A673 (cell line): ENCODE measurements around the gene CATSPERB. TPM values are rescaled to one million over a fixed set of nuclear protein-coding genes. Genes with fewer than 3 reads are reported as not detected.

Experiments used
- BruUV-seq: library from RNA; stranded (reverse); fragments of 400-500 nt; replicated peaks from 2 replicates; lab custom pipeline; 2021; lab: Mats Ljungman, UMichigan
- CTCF ChIA-PET: fragments of 300-600 bp; sonication (Branson Sonifier 250); formaldehyde crosslinking; loops from one replicate; lab custom pipeline; 2022; ENCODE audit warnings: antibody characterized with exemption; lab: Charles Lee
- POLR2A ChIA-PET: fragments of 300-600 bp; sonication (Branson Sonifier 250); formaldehyde crosslinking; loops from one replicate; lab custom pipeline; 2022; ENCODE audit warnings: antibody characterized with exemption; ENCODE audit not compliant: low non-redundant PET; lab: Charles Lee
- DNase-seq: peaks from one replicate; pipeline ENCODE4 v3.0.0-alpha.2; 2015; ENCODE audit warnings: low spot score
- H3K27ac ChIP-seq: fragments of 200-600 bp; sonication (generic); 2 replicates; pipeline ENCODE4 v1.5.1; 2016; ENCODE audit warnings: mixed run types, low read depth, mild to moderate bottlenecking, mixed read lengths, antibody characterized with exemption, low read length; ENCODE audit not compliant: poor library complexity, severe bottlenecking
- H3K27me3 ChIP-seq: fragments of 200-600 bp; sonication (generic); replicated peaks from 2 replicates; pipeline ENCODE4 v1.6.1; 2017; ENCODE audit warnings: mixed run types, low read depth, mild to moderate bottlenecking, mixed read lengths, antibody characterized with exemption, low read length; ENCODE audit not compliant: insufficient read depth, poor library complexity
- H3K36me3 ChIP-seq: fragments of 200-600 bp; sonication (generic); 2 replicates; pipeline ENCODE4 v1.6.1; 2016; ENCODE audit warnings: mixed run types, mild to moderate bottlenecking, mixed read lengths, antibody characterized with exemption, low read length; ENCODE audit not compliant: insufficient read depth, poor library complexity, severe bottlenecking
- H3K4me1 ChIP-seq: fragments of 200-600 bp; sonication (generic); 2 replicates; pipeline ENCODE4 v1.6.1; 2017; ENCODE audit warnings: mixed run types, mild to moderate bottlenecking, mixed read lengths, antibody characterized with exemption, low read length; ENCODE audit not compliant: insufficient read depth, poor library complexity, severe bottlenecking
- H3K4me3 ChIP-seq: fragments of 200-600 bp; sonication (generic); 2 replicates; pipeline ENCODE4 v1.5.1; 2016; ENCODE audit warnings: low read depth, mixed run types, mild to moderate bottlenecking, mixed read lengths, low read length; ENCODE audit not compliant: poor library complexity, severe bottlenecking
- H3K9me3 ChIP-seq: fragments of 200-600 bp; sonication (generic); 2 replicates; pipeline ENCODE4 v1.6.1; 2016; ENCODE audit warnings: mixed run types, low read depth, mild to moderate bottlenecking, mixed read lengths, antibody characterized with exemption, low read length; ENCODE audit not compliant: poor library complexity, severe bottlenecking
- EZH2 ChIP-seq: fragments of 200-600 bp; sonication (generic); IDR thresholded peaks from 2 replicates; pipeline ENCODE4 v1.6.1; 2017; ENCODE audit warnings: borderline replicate concordance, low read depth, mild to moderate bottlenecking, mixed read lengths, antibody characterized with exemption, low read length; ENCODE audit not compliant: poor library complexity, severe bottlenecking
- intact Hi-C: fragments of 100-400 bp; cut with micrococcal nuclease; formaldehyde crosslinking; loops from one replicate; pipeline ENCODE4 v1.10.0; 2022; ENCODE audit not compliant: unreplicated experiment
- total RNA-seq: library from RNA; stranded (reverse); gene quantifications from 2 replicates; pipeline ENCODE4 v1.2.3, GENCODE V29; 2021
- TF ChIP-seq, protein P1 (sequence below): fragments of 300-800, 200-600 bp; sonication (generic); conservative IDR thresholded peaks from 2 replicates; pipeline ENCODE4 v1.5.1; 2017; ENCODE audit warnings: low read depth, mild to moderate bottlenecking, antibody characterized with exemption, low read length, moderate library complexity, mixed read lengths

Gene CATSPERB
- total RNA-seq, 1 experiment from 2014 or later, result not detected

DNA sequence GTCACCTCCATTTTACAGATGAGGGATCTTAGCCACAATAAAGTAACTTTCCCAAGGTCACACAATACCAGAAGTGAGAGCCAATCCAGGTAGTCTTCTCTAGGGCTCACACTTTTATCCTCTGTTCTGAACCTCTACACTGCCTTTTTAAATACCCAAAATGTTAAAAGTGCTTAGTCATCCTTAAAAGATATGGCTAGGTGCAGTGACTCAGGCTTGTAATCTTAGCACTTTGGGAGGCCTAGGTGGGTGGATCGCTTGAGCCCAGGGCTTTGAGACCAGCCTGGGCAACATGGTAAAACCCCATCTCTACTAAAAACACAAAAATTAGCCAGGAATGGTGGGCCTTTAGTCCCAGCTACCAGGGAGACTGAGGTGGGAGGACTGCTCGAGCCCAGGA lies 117.7 kb downstream of the CATSPERB start:
- no TSS peak for BruUV-seq
- Histone ChIP-seq H3K4me3 (no peak overlapping the region), H3K27me3 (no peaks in the 10 kb centered on the region), H3K27ac (no peak overlapping the region), H3K9me3 (no peaks in the 10 kb centered on the region), H3K36me3 (no peaks in the 10 kb centered on the region), H3K4me1 (no peaks in the 10 kb centered on the region)
- DNase-seq, result no peak
- POLR2A ChIA-PET, result no interaction called here
- intact Hi-C loops, result no loop called here
- no peak for TF ChIP-seq EZH2
- TF ChIP-seq, protein P1, sequence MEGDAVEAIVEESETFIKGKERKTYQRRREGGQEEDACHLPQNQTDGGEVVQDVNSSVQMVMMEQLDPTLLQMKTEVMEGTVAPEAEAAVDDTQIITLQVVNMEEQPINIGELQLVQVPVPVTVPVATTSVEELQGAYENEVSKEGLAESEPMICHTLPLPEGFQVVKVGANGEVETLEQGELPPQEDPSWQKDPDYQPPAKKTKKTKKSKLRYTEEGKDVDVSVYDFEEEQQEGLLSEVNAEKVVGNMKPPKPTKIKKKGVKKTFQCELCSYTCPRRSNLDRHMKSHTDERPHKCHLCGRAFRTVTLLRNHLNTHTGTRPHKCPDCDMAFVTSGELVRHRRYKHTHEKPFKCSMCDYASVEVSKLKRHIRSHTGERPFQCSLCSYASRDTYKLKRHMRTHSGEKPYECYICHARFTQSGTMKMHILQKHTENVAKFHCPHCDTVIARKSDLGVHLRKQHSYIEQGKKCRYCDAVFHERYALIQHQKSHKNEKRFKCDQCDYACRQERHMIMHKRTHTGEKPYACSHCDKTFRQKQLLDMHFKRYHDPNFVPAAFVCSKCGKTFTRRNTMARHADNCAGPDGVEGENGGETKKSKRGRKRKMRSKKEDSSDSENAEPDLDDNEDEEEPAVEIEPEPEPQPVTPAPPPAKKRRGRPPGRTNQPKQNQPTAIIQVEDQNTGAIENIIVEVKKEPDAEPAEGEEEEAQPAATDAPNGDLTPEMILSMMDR, result no peak
- CTCF ChIA-PET, result no interaction called here

DNA sequence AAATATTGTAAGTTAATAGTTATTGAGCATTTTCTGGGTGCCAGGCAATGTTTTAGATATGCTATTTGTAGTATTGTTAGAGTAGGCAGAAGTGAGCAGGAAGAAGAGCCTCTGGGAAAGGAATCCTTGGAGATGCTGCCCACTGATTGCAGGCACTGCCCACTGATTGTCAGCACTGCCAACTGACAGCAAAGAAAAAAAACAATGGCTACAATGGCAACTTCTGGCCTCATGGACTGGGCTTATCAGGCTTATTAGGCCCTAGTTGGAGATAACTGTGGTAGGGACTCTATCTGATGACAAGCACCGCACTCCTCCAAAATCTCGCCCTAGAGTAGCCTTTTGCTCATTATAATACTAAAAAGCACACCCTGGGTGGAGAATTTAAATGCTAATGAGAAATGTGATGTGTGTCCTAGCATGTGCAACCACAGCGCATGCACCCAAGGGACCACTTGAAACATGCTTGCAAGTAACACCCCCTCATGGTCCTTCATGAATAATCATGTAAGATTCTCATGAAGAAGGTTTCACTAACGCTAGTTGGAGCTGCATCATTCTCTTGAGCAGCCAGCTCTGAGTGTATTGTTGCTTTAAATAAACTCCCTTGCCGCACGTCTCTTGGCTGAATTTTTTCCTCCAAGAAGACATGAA lies 118.3 kb downstream of the CATSPERB start:
- TF ChIP-seq, protein P1, result no peak
- TF ChIP-seq EZH2, result no peak
- Histone ChIP-seq H3K4me1 (no peaks in the 10 kb centered on the region), H3K4me3 (no peak overlapping the region), H3K27ac (no peak overlapping the region), H3K36me3 (no peaks in the 10 kb centered on the region), H3K27me3 (no peaks in the 10 kb centered on the region), H3K9me3 (no peaks in the 10 kb centered on the region)
- ChIA-PET CTCF (no interaction called here), POLR2A (no interaction called here)
- no TSS peak for BruUV-seq
- intact Hi-C loops, result no loop called here
- DNase-seq, result peak; percentile 29

DNA sequence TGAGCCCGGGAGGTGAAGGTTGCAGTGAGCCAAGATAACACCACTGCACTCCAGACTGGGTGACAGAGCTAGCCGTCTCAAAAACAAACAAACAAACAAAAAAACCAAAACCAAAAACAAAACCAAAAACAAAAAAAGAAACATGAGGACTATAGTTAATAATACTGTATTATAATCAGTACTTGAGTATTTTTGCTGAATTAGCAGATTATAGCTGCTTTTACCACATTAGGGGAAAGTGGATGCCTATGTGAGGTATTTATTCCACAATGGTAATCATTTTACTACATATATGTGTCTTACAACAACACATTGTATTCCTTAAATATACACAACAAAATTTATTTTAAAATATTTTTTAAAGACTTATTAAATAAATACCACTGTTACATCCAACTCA lies 120.4 kb downstream of the CATSPERB start:
- H3K27me3 ChIP-seq, result no peaks in the 10 kb centered on the region
- H3K4me3 ChIP-seq, result no peak overlapping the region
- intact Hi-C loops, result no loop called here
- no peaks in the 10 kb centered on the region for H3K4me1 ChIP-seq
- no peaks in the 10 kb centered on the region for H3K9me3 ChIP-seq
- H3K36me3 ChIP-seq, result no peaks in the 10 kb centered on the region
- no peak for TF ChIP-seq EZH2
- TF ChIP-seq, protein P1, result no peak
- no peak overlapping the region for H3K27ac ChIP-seq
- CTCF ChIA-PET, result no interaction called here
- POLR2A ChIA-PET, result no interaction called here
- BruUV-seq, result no TSS peak
- DNase-seq, result no peak
